Measurements from ENCODE around the gene CATSPERE. TPM values are rescaled to one million over a fixed set of nuclear protein-coding genes. Genes with fewer than 3 reads are reported as not detected.

CATSPERE gene
- total and polyA plus RNA-seq, 2 of the 8 experiments (the other 6 are each of a cell fraction or from before 2014, with no cell fraction given) = 0.05 to 0.45 TPM

- TF ChIP-seq SP1 (IDR thresholded peaks at IDR 0.05; ENCODE audit: low read depth, low read length) (0 out of 2 replicates have a peak, but pooled peaks have one; percentile 10), RXRA (IDR thresholded peaks at IDR 0.05; ENCODE audit: insufficient read depth, low read depth, low read length) (no peak), SIX5 (IDR thresholded peaks at IDR 0.05; ENCODE audit: low read depth, low read length) (peak; percentile 93), POU5F1 (IDR thresholded peaks at IDR 0.05; ENCODE audit: low read depth, low read length) (no peak), ZNF274 (IDR thresholded peaks at IDR 0.05; ENCODE audit: borderline replicate concordance, extremely low read depth, low read length) (no peak), CHD2 (IDR thresholded peaks at IDR 0.05; ENCODE audit: low read length) (no peak), KDM1A (IDR thresholded peaks at IDR 0.05; ENCODE audit: borderline replicate concordance, low read length) (no peak), YY1 (IDR thresholded peaks at IDR 0.05; ENCODE audit: low read depth, low read length) (peak; percentile 99), SRF (IDR thresholded peaks at IDR 0.05; ENCODE audit: low read depth, low read length) (no peak), SIN3A (conservative IDR thresholded peaks at IDR 0.05 in 1 of 2, IDR thresholded peaks at IDR 0.05 in 1 of 2; ENCODE audit: low read depth in 1 of 2, low read length in 2 of 2) (peak in 1 of 2 experiments; percentile 18; a peak in 1 of 4 replicates), SAP30 (IDR thresholded peaks at IDR 0.05; ENCODE audit: insufficient read depth, insufficient replicate concordance, low read length) (no peak), TAF1 (IDR thresholded peaks at IDR 0.05; ENCODE audit: low read depth, low read length) (peak; percentile 93), JUN (IDR thresholded peaks at IDR 0.05; ENCODE audit: low read depth, low read length) (no peak), CBX8 (IDR thresholded peaks at IDR 0.05; ENCODE audit: borderline replicate concordance, low read depth, low read length) (no peak), HDAC2 (IDR thresholded peaks at IDR 0.05; ENCODE audit: borderline replicate concordance in 1 of 2, low read depth in 2 of 2, low read length in 2 of 2) (0 out of 4 replicates have a peak, but pooled peaks of 1 of the 2 experiments have one; percentile 3), POLR2A (IDR thresholded peaks at IDR 0.05; ENCODE audit: control extremely low read depth in 1 of 2, low read depth in 2 of 2, low read length in 2 of 2) (peak; percentile 87 to 93), RBBP5 (IDR thresholded peaks at IDR 0.05; ENCODE audit: borderline replicate concordance, low read depth, low read length) (peak; percentile 45; the same call in 1 of the 2 replicates), MAFK (IDR thresholded peaks at IDR 0.05; ENCODE audit: low read depth, low read length) (no peak), E2F6 (IDR thresholded peaks at IDR 0.05) (peak; percentile 56), SP2 (IDR thresholded peaks at IDR 0.05; ENCODE audit: low read length) (no peak), SP4 (IDR thresholded peaks at IDR 0.05; ENCODE audit: low read length) (peak; percentile 74), ASH2L (IDR thresholded peaks at IDR 0.05; ENCODE audit: low read length) (no peak), POLR2AphosphoS5 (IDR thresholded peaks at IDR 0.05; ENCODE audit: low read depth, low read length) (peak; percentile 85), KDM5A (IDR thresholded peaks at IDR 0.05; ENCODE audit: low read length) (no peak), CREB1 (IDR thresholded peaks at IDR 0.05) (peak; percentile 13; the same call in 1 of the 2 replicates)
Measured at GRCh38 chr1:244652623-244653438, 191.8 kb downstream of the CATSPERE start, which contains the start of gene DESI2 (continued).
